Colonic mucosa (tissue), 4 donors: ENCODE results near the gene CLEC11A. TPM values are rescaled to one million over a fixed set of nuclear protein-coding genes. Genes with fewer than 3 reads are reported as not detected.
"Not testable (repeated sequence)": the region's sequence is repeated elsewhere in the genome, so short reads cannot be mapped to it uniquely, and the experiment has no call there.

Experiments used
- DNase-seq: peaks from one replicate; pipeline ENCODE4 v3.0.0-alpha.2; 2020
- H3K27ac ChIP-seq: fragments of 200-600 bp; one replicate; pipeline ENCODE4 v1.8.0; 2021
- H3K27me3 ChIP-seq: fragments of 200-600 bp; one replicate; pipeline ENCODE4 v1.8.0; 2021
- H3K36me3 ChIP-seq: fragments of 200-600 bp; one replicate; pipeline ENCODE4 v1.8.0; 2021
- H3K4me1 ChIP-seq: fragments of 200-600 bp; one replicate; pipeline ENCODE4 v1.8.0; 2021; ENCODE audit warnings: mild to moderate bottlenecking
- H3K4me3 ChIP-seq: fragments of 200-600 bp; one replicate; pipeline ENCODE4 v1.8.0; 2021
- H3K9ac ChIP-seq, 2 donors: one replicate each; pipeline ENCODE4 v1.7.0; 2013; ENCODE audit warnings: control low read depth in 2 of 2, low read depth in 2 of 2, low read length in 2 of 2
- H3K9me3 ChIP-seq: fragments of 200-600 bp; one replicate; pipeline ENCODE4 v1.8.0; 2021
- CTCF ChIP-seq: fragments of 200-600 bp; IDR thresholded peaks from one replicate; pipeline ENCODE4 v1.8.0; 2022; ENCODE audit warnings: antibody characterized with exemption, mild to moderate bottlenecking
- intact Hi-C: fragments of 100-400 bp; cut with DNase I; formaldehyde crosslinking; loops from one replicate; pipeline ENCODE4 v1.14.1; 2022
- total RNA-seq, 2 donors: library from RNA; stranded (reverse); fragmentation: NEBNext Ultra II Directional in 1 of 2; extraction: Animal tissue kit (Norgen Biotek cat#: 25700) in 1 of 2; gene quantifications; one replicate each; pipeline ENCODE4 v1.2.1, GENCODE V29; 2021
- donor health status: healthy.
- donor health status: DM: no; HTN: no; CAD: no.
- donor health status: DM: no; HTN: no; CAD: no.

The CLEC11A gene
- total RNA-seq, 2 donors from 2014 or later = 4.5 to 5.1 TPM

- intact Hi-C loops = no loop called here
- Histone ChIP-seq H3K36me3 (no peaks in the 10 kb centered on the region), H3K4me3 (no peak overlapping the region), H3K27me3 (no peaks in the 10 kb centered on the region), H3K9ac (no peak overlapping the region), H3K9me3 (no peaks in the 10 kb centered on the region), H3K4me1 (no peaks in the 10 kb centered on the region), H3K27ac (no peak overlapping the region)
- no peak for TF ChIP-seq CTCF
- no peak for DNase-seq
Measured at GRCh38 chr19:50770888-50771287, 47.7 kb downstream of the CLEC11A start.

DNA sequence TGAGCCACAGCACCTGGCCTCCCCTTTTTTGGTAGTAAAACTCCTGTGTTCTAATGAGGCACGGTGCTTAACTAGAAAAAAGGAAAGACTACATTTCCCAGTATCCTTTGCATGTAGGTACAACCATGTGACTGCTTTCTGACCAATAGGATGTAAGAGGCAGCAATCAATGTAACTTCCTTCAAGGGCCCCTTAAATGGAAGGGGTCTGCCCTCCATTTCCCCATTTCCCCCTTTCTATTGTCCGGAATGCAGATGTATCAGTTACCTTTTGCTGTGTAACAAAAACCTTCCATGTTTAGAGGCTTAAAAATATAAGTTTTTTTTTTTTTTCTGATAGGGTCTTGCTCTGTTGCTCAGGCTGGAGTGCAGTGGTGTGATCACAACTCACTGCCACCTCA lies 49.3 kb downstream of the CLEC11A start:
- no peak overlapping the region for H3K4me3 ChIP-seq
- no peaks in the 10 kb centered on the region for H3K27me3 ChIP-seq
- no peak for TF ChIP-seq CTCF
- no peaks in the 10 kb centered on the region for H3K9me3 ChIP-seq
- no peak for DNase-seq
- intact Hi-C loops = no loop called here
- H3K27ac ChIP-seq = no peak overlapping the region
- no peaks in the 10 kb centered on the region for H3K36me3 ChIP-seq
- no peak overlapping the region for H3K9ac ChIP-seq
- no peaks in the 10 kb centered on the region for H3K4me1 ChIP-seq

DNA sequence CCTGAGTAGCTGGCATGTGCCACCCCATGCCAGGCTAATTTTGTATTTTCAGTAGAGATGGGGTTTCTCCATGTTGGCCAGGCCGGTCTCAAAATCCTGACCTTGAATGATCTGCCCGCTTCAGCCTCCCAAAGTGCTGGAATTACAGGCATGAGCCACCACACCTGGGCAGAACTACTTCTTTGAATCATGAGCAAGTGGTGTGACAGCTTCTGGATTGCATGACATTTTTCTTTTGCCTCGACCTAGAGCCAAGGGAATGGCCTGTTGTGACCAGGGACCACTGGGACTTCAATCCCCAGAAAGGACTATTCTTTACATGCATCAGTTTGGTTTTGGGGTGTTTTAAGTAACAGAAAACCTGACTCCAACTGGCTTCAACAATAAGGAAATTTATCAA lies 49.7 kb downstream of the CLEC11A start:
- H3K36me3 ChIP-seq, H3K4me1 ChIP-seq, H3K9me3 ChIP-seq, H3K4me3 ChIP-seq, H3K9ac ChIP-seq, H3K27ac ChIP-seq, H3K27me3 ChIP-seq, DNase-seq, intact Hi-C loops: not testable (repeated sequence)

DNA sequence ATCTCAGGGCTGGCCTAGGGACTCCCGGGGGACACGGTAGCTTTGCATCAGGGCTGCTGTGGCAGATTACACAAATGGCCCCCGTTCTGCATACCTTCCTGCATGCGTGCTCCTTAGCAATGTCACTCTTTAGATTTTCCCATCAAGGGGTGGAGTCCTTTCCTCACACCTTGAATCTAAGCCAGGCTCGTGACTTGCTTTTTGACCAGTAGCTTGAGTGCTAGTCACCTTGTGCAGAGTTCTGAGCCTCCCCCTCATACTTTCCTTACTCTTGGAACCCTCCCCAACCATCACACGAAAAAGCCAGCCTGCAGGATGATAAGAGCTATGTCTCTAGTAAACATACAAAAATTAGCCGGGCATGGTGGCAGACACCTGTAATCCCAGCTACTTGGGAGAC lies 50.3 kb downstream of the CLEC11A start:
- H3K27me3 ChIP-seq, H3K36me3 ChIP-seq, H3K9ac ChIP-seq, intact Hi-C loops, DNase-seq, H3K4me1 ChIP-seq, H3K4me3 ChIP-seq, H3K27ac ChIP-seq, H3K9me3 ChIP-seq: not testable (repeated sequence)

Other genes starting within 250 kb of the CLEC11A start
- 100 to 1,000 TPM; 112 to 163 TPM for gene EMC10, start 246.9 kb upstream of the CLEC11A start, total RNA-seq
- 1 to 10 TPM; 2.1 to 4.4 TPM for gene GARIN5A, start 246.5 kb upstream of the CLEC11A start, total RNA-seq
- 10 to 100 TPM; 27.0 to 45.0 TPM for gene JOSD2, start 212.2 kb upstream of the CLEC11A start, total RNA-seq
- gene ASPDH, start 209.5 kb upstream of the CLEC11A start, total RNA-seq = not detected
- 1 to 10 TPM; 1.1 TPM for gene LRRC4B, start 154.9 kb upstream of the CLEC11A start, total RNA-seq
- gene SYT3, start 83.5 kb upstream of the CLEC11A start, total RNA-seq = under 1 TPM in 1 of 2 donors, not detected in 1; 0.13 TPM
- not detected for gene C19orf81, start 73.9 kb upstream of the CLEC11A start, total RNA-seq
- gene SHANK1, start 3.6 kb upstream of the CLEC11A start, total RNA-seq = under 1 TPM; 0.22 to 0.29 TPM
- gene GPR32, start 47.1 kb downstream of the CLEC11A start, total RNA-seq = not detected
- gene ACP4, start 67.1 kb downstream of the CLEC11A start, total RNA-seq = not detected
- 100 to 1,000 TPM; 104 to 130 TPM for gene KLK1, start 100.4 kb downstream of the CLEC11A start, total RNA-seq
- 1 to 10 TPM; 2.9 to 3.6 TPM for gene KLK15, start 110.2 kb downstream of the CLEC11A start, total RNA-seq
- 1 to 10 TPM; 2.4 to 2.5 TPM for gene KLK3, start 131.6 kb downstream of the CLEC11A start, total RNA-seq
- not detected for gene KLK2, start 150.1 kb downstream of the CLEC11A start, total RNA-seq
- 1 to 10 TPM; 1.2 to 2.0 TPM for gene KLK4, start 188.0 kb downstream of the CLEC11A start, total RNA-seq
- not detected for gene KLK5, start 229.7 kb downstream of the CLEC11A start, total RNA-seq
- not detected for gene KLK6, start 246.2 kb downstream of the CLEC11A start, total RNA-seq